ENCODE measurements around the gene DNASE1L2.
"Not testable (repeated sequence)": the region's sequence is repeated elsewhere in the genome, so short reads cannot be mapped to it uniquely, and the experiment has no call there.

The DNASE1L2 gene

DNA sequence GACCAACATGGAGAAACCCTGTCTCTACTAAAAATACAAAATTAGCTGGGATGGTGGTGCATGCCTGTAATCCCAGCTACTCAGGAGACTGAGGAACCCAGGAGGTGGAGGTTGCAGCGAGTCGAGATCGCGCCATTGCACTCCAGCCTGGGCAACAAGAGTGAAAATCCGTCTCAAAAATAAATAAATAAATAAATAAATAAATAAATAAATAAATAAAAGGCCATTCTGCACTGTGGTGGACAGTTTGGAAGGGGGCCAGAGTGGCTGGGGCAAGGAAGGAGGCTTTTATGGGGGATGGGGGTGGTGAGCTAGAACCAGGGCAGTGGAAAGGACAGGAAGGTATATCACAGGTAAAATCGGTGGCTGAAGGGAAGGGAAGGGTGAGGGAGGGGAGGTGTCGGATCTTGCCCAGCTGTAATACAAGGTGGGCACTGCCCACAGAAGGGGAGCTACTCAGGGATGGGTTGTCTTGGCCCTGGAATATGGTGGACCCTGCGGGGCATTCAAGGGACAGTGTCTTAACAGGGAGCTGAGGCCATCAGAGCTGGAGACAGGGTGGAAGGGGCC, 33.0 kb upstream of the DNASE1L2 start:
- DNase-seq, result not testable (repeated sequence)

DNA sequence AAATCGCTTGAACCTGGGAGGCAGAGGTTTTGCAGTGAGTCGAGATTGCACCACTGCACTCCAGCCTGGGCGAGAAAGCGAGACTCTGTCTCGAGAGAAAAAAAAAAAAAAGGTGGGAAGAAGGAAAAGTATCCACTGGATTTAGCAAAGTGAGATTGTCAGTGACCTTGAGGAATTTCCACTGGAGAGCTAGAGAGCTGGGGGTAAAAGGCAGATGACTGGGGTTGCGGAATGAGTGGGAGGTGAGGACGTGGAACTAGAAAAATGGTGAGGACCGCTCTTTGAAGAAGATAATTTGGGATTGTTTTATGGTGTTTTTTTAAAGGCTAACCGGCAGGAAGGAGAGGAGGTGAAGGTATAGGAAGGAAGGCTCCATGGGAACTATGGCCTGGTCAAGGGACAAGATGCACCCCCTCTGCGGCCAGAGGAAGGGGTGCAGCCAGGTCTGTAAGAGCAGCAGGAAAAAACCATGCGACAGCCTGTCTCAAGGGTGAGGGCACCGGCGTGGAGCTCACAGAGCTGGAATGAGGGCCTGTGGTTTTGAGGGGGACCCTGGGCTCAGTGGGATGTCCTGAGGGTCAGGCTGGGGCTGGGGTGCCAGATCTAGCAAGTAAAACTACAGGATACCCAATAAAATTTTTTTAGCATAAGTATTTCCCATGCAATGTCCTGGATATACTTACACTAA, 31.7 kb upstream of the DNASE1L2 start:
- DNase-seq, result no peak

DNA sequence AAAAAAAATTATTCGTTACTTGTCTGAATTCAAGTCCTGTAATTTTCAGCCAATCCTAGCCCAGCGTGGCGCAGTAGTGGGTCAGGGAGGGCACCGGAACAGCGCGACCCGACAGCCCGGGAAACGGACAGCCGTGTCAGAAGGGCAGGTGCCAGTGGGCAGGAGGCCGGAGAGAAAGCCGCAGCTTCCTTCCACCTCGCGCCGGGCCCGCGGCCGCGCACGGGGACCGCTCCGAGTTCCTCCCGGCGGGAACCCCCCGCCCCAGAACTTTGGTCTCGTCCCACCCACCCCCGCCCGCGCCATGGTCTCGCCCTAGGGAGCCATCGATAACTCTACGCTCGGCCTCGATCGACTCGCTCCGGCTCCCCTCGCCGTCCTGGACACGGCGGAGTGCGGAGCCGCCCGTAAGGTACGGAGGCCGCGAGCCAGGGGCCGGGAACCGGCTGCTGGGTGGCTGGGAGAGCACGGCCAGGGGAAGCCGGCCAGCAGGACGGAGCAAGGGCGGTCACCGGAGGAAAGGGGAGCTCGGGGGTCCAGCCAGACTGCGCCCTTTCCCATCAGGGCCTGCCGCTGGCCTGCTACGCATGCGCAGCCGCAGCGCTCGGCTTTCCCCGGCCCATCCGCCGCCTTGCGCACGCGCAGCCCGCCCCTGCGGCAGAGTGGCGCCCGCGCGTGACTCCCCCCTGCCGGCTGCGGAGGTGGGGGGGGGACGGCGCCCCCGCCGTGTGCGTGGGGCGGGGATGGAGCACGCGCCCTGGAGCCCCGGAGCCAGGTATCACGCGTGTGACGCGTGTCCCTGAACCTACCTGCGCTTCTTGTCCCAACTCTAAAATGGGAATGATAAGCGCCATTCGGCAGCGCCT, 30.9 kb upstream of the DNASE1L2 start, which contains the start of gene MLST8:
Gene MLST8 (plus strand): TSS at position 351 of the 863 bp plus-strand sequence. CDS start 632 bp downstream, outside the sequence.
- DNase-seq, result peak; percentile 28 to 95 (median 87)

DNA sequence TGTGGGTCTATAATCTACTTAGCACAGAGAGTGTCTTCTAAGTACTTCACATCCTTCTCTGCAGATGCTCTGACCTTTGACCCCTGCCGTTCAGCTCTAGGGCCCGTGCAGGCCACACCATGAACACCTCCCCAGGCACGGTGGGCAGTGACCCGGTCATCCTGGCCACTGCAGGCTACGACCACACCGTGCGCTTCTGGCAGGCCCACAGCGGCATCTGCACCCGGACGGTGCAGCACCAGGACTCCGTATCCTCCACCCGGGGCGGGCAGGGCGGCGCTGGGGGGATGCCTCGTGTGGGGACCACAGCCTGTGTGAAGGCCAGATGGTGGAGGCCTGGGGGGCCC, 30.3 kb upstream of the DNASE1L2 start:
- peak in 4 of 58 donors; percentile 45 to 67 (median 61) for DNase-seq

DNA sequence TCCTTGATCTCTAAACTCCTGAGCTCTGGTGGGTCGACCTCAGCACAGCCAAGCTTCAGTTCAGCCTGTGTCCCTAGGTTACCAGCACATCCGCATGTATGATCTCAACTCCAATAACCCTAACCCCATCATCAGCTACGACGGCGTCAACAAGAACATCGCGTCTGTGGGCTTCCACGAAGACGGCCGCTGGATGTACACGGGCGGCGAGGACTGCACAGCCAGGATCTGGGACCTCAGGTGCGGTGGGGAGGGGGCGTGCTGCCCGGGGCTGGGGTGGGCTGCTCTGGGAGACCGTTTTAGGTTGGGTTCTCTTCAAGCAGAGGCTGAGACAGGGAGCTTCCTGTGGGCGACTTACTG, 29.8 kb upstream of the DNASE1L2 start:
- no peak for DNase-seq

DNA sequence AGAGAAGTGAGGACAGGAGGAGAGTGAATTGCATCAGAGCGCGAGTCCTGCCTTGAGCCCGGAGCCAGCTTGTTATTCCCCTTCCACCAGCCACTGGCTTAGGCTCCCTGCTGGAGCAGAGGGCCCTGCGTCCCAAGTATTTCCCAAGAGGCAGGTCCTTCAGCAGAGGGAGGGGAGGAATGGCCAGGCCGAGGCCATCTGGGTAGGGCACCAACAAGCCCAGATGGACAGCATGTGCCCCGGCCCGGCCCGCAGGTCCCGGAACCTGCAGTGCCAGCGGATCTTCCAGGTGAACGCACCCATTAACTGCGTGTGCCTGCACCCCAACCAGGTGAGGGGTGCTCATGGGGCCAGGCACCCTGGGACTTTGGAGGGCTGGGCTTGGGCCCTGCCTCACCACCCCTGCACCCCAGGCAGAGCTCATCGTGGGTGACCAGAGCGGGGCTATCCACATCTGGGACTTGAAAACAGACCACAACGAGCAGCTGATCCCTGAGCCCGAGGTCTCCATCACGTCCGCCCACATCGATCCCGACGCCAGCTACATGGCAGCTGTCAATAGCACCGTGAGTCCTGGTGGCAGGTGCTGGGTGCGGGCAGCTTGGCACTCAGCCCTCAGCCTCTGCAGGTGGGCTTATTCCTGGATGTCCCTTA, 29.3 kb upstream of the DNASE1L2 start:
- no peak for DNase-seq

DNA sequence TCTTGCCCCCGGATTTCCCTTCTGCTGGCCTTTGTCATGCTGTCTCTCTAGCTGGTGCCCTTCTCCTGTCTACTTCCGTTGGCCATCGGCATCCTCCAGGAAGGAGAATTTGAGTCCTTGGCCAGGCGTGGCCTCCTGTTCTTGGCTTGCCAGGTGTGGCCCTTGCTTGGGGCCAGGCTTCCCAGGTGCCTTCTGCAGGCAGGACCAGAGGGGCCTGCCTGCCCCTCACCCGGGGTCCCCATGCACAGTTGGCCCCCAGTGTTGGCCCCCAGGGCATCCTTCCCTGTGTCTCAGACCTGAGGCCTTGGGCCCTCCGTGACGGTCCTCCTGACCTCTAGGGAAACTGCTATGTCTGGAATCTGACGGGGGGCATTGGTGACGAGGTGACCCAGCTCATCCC, 28.4 kb upstream of the DNASE1L2 start:
- no peak for DNase-seq

DNA sequence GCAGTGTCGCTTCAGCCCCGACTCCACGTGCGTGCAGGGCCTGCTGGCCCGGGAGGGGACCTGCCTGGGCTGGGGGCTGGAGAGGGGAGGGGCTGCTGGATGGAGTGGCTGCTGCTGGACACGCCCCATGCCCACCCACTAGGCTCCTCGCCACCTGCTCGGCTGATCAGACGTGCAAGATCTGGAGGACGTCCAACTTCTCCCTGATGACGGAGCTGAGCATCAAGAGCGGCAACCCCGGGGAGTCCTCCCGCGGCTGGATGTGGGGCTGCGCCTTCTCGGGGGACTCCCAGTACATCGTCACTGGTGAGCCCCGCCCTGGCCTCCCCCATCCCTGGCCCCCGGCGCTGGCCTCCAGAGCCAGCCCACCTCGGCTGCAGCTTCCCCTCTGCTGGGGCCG, 27.9 kb upstream of the DNASE1L2 start:
- no peak for DNase-seq

DNA sequence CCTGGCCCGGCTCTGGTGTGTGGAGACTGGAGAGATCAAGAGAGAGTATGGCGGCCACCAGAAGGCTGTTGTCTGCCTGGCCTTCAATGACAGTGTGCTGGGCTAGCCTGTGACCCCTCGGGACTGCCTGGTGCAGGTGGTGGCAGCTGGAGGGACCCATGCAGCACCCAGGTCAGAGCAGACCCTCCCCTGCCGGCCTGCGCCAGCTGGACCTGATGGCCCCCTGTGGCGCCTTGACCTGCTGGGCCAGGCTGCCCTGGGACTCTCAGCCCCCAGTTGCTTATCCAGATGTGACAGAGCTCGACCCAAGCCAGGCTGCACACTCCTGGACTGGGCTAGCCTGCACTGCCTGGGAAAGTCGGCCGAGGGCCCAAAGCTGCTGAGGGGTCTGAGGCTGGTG, 27.5 kb upstream of the DNASE1L2 start:
- DNase-seq, result no peak

DNA sequence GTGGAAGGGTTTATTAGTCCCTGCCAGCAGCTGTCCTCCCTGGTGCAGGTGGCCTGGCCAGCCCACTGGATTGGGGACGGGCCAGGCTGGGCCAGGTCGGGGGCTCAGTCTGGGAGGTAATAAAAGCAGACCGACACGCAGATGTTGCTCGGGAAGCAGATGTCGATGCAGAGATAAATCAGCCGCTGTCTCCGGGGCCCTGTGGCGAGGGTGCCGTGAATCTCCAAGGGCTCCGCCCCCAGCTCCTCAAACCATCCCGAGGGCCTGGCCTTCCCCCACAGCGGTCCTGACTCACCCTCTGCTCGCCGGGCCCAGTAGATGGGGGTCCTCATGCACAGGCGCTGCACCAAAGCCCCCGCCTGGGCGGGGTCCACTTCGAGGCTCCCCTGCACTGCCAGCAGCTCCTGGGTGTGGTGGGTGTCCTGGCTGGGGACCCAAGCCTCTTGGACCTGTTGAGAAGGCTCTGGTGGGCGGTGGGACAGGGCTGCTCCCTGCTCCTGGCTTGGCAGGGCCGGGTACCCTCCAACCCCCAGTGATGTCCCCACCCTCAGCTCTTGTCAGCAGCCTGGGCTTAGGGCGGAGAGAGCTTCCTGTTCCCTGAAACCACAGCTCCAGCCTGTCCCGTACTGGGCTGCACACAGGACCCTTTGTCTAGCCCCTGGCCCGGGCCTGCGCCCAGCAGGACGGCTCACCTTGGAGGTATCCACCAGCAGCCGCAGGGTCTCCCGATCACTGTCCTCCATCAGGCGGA, 26.8 kb upstream of the DNASE1L2 start:
- DNase-seq, result no peak

DNA sequence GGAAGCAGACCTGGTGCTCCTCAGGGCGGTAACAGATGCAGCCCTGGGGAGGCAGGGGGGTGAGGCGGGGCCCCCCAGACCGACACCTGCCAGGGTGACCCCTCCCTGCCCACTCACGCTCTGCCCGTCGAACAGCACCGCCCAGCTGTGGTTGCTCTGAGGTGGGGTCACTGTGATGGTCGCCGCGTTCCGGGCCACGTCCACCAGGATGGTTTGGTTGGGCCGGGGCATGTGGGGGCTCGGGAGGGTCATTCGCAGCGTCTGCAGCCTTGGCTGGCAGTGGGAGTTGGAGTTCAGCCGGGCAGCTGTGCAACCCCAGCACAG, 26.3 kb upstream of the DNASE1L2 start:
- DNase-seq, result no peak

DNA sequence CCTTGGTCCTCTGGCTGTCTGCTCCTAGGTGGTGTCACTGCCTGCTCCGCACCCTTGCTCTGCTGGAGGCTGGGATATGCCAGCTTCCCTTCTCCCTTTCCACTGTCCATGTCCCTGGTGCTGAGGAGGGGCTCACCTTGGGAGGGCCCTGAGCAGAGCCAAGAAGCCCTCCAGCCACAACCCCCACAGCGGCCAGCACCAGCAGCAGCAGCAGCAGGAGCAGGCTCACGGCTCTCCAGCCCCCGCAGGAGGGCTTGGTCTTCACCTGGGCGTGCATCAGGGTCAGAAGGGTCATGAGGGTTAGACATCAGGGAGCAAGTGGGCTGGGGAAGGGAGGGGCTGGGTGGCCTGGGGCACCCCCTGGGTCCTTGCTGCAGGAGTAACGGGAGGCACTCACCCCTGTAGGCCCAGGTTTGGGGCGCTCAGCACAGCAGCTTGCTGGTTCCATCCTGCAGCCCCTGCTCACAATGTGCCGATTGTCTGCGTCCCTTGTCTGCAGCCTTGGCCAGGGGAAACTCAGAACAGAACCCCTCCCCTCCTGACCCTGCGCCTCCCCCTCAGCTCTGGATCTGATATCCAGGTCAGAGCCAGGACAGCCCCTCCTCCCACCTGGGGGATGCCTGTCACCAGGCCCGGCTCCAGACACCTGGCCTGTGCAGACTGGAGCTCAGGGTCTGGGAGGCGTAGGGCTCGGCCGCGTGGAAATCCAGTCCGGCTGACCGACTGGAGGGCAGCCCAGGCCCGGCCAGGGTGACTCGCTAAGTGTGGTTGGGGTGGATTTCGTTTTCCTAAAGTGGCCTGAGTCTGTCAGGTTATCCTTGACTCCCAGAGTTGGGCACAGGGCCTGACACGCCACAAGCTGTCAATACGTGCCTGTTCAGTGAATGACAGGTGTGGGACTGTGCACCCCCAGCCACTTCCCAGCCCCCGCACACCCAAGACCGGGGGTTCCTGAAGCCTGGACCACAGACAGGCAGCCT, 25.6 kb upstream of the DNASE1L2 start, which contains the start of gene BRICD5:
Gene BRICD5 (minus strand): TSS at position 478 of the 980 bp plus-strand sequence. CDS start 30 bp downstream, at position 448.
- no peak for DNase-seq

DNA sequence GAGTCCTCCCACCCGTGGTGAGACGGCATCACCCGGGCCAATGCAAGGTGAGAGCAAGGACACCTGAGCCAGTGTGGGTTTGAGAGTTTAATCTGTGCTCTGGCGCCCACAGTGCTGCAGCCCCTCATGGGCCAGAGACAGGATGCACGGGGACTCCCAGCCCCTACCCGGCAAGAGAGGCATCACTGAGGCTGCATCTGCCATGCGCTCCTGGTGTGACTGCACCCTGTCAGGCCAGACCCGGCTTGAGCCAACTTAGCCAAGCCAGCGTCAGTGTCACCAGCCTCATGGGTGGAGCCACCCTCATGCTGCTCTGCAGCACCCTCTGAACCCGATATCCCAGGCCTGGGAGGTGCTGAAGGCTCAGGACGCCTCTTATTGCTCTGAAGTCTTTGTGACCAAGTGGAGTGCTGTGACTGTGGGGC, 24.3 kb upstream of the DNASE1L2 start:
- no peak for DNase-seq

DNA sequence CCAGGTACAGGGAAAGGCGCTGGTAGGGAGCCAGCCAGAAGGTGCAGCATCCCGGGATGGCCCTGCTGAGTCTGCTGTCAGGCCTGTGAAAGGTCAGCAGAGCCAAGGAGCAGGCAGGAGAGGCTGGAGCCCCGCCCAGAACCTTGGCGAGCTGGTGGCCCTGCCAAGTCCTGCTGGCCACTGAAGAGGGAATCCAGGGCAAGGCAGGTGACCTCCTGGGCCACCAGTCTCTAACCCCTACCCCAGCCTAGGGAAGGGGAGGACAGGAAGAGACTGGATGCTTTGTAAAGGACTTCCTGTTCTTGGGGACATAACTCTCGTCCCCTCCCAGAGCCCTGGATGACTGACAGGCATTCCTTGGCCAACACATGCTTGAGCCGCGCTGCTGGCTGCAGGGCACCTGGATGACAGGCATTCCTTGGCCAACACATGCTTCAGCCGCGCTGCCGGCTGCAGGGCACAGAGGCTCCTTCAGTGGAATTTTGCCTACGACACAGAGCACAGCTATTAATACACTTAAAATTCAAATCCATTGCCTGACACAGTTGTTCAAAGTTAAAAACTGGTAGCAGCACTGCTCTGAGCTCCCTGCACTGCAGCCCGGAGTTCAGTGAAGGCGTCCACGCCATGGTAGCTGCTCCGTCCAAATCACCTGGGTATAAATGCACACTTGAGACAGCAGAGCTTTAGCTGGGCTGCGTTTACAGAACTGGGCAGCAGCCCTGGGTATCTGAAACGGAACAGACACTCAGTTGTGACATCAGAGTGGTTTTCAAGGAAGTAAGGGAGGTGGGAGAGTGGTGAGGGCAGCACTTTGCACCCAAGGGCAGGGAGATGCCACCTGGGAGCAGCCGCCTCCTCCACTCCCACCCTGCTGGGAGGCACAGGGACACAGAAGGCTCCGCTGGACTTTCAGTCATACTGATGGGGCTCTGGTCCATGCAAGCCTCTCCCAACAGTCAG, 23.6 kb upstream of the DNASE1L2 start:
- DNase-seq, result no peak

DNA sequence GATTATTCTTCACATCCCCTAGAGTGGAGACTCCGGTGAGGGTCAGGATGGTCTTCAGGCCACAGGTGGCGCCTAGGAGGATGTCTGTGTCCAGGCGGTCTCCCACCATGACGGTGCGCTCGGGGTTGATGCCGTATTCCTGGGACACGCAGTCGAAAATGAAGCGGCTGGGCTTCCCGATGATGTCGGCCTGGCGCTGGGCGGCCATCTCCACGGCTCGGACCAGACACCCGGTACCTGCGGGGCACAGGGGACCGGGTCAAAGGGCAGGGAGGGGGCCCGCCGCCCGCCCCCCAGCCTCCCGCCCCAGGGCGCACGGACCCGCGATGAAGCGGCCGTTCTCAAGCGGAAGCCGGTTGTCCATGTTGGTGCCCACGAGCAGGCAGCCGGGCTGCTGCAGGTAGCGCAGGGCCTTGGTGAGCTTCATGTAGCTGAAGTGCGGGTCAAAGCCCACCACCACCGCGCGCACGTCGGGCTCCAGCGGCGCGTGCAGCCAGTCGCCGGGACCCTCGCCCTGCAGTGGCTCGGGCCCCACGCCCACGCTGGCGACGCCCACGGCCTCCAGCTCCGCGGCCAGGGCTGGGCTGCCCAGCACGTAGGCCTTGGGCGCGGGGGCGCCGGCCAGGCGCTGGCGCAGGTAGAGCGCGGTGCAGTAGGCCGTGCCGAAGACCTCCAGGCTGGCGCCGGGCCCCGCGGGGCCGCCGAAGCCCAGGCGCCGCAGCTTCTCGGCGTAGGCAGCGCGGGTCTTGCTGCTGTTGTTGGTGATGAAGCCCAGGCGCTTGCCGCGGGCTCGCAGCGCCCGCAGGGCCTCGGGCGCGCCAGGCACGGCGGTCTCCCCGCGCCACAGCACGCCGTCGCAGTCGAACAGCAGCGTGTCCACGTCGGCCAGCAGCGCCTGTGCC, 22.2 kb upstream of the DNASE1L2 start:
- no peak for DNase-seq

DNA sequence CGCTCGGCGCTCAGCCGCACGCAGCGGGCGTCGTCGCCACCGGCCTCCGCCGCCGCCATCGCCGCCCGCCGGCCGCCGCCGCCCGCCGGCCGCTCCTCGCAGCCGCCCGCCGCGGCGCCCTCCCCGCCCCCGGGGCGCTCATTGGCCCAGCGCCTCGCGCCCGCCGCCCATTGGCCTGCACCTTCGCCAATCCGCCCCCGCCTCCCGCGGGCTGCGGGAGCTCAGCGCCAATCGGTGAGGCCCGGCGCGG, 21.6 kb upstream of the DNASE1L2 start, which contains the start of gene PGP:
Gene PGP (minus strand): TSS at position 122 of the 250 bp plus-strand sequence. CDS start 63 bp downstream, at position 59.
- no peak for DNase-seq

DNA sequence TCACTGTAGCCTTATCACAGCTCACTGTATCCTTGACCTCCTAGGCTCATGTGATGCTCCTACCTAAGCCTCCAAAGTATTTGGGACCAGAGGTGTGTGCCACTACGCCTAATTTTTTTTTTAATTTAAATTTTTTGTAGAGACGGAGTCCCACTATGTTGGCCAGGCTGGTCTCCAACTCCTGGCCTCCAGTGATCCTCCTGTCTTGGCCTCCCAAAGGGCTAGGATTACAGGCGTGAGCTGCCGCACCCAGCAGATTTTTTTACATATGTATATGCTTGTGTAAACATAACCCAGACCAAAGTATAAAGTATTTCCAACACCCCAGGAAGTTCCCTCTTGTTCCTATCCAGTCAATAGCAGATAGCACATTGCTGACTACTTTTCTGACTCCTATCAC, 19.9 kb upstream of the DNASE1L2 start:
- no peak for DNase-seq

All from anterior cingulate cortex (tissue), 58 donors.